Coronary artery (tissue), 2 donors: ENCODE results near the gene NFKBIE.
"Not testable (repeated sequence)": the region's sequence is repeated elsewhere in the genome, so short reads cannot be mapped to it uniquely, and the experiment has no call there.

ENCODE experiments used
- DNase-seq: peaks from one replicate; pipeline ENCODE4 v3.0.0-alpha.2; 2017; ENCODE audit warnings: low spot score
- H3K27ac ChIP-seq, 2 donors: fragments of 200-600 bp; sonication (generic); one replicate each; pipeline ENCODE4 v1.5.1; 2016 to 2019
- H3K4me3 ChIP-seq: fragments of 200-600 bp; sonication (generic); 2 replicates; pipeline ENCODE4 v1.5.1; 2016; ENCODE audit warnings: mild to moderate bottlenecking, moderate library complexity
- TF ChIP-seq, protein P1 (sequence below): fragments of 200-600 bp; sonication (generic); IDR thresholded peaks from one replicate; pipeline ENCODE4 v1.5.1; 2019; ENCODE audit warnings: antibody characterized with exemption

Gene NFKBIE

DNA sequence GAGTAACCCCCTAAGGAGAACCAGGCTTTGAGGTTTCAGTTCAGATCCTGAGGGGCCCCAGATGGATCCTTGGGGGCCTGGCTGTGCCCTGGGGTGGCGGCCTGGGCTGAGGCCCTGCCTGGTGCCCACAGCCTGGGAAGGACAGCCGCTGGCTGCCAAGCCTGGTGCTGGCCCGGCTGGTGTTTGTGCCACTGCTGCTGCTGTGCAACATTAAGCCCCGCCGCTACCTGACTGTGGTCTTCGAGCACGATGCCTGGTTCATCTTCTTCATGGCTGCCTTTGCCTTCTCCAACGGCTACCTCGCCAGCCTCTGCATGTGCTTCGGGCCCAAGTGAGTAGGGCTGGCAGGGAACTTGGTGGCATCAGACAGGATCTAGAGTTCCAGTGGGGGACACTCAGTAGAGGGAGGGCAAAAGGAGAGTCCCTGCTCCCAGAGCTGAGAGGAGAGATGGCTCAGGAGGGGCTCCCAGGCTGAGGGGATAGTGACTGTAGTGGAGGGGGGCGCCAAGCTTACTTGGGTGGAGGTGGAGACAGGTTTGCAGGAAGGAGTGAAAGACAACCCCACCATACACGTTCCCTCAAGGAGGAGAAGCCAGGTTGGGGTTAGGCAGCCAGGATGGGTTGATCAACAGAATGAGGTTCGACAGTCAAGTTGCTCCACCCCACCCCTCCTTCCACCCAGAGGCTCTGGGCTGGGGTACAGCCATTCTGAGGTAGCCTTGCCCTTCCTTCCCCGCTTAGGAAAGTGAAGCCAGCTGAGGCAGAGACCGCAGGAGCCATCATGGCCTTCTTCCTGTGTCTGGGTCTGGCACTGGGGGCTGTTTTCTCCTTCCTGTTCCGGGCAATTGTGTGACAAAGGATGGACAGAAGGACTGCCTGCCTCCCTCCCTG lies 32.4 kb downstream of the NFKBIE start:
- DNase-seq = no peak
- H3K27ac ChIP-seq = peak overlapping the region; percentile 79 to 91
- H3K4me3 ChIP-seq = peak overlapping the region; percentile 17
- TF ChIP-seq, protein P1, sequence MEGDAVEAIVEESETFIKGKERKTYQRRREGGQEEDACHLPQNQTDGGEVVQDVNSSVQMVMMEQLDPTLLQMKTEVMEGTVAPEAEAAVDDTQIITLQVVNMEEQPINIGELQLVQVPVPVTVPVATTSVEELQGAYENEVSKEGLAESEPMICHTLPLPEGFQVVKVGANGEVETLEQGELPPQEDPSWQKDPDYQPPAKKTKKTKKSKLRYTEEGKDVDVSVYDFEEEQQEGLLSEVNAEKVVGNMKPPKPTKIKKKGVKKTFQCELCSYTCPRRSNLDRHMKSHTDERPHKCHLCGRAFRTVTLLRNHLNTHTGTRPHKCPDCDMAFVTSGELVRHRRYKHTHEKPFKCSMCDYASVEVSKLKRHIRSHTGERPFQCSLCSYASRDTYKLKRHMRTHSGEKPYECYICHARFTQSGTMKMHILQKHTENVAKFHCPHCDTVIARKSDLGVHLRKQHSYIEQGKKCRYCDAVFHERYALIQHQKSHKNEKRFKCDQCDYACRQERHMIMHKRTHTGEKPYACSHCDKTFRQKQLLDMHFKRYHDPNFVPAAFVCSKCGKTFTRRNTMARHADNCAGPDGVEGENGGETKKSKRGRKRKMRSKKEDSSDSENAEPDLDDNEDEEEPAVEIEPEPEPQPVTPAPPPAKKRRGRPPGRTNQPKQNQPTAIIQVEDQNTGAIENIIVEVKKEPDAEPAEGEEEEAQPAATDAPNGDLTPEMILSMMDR = no peak

DNA sequence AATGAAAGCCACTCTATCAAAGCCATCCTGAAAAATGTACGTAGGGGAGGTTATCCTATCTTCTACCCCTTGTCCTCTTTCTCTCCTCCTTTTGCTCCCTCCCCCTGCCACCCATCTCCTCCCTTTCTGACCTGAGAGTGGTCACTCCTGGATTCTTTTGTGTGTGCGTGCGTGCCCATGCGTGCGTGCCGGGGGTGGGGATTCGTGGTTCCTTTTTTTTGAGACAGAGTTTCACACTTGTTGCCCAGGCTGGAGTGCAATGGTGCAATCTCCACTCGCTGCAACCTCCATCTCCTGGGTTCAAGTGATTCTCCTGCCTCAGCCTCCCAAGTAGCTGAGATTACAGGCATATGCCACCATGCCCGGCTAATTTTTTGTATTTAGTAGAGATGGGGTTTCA lies 33.9 kb downstream of the NFKBIE start:
- peak overlapping the region in 1 of 2 donors; percentile 91 for H3K27ac ChIP-seq
- not testable (repeated sequence) for DNase-seq, H3K4me3 ChIP-seq

DNA sequence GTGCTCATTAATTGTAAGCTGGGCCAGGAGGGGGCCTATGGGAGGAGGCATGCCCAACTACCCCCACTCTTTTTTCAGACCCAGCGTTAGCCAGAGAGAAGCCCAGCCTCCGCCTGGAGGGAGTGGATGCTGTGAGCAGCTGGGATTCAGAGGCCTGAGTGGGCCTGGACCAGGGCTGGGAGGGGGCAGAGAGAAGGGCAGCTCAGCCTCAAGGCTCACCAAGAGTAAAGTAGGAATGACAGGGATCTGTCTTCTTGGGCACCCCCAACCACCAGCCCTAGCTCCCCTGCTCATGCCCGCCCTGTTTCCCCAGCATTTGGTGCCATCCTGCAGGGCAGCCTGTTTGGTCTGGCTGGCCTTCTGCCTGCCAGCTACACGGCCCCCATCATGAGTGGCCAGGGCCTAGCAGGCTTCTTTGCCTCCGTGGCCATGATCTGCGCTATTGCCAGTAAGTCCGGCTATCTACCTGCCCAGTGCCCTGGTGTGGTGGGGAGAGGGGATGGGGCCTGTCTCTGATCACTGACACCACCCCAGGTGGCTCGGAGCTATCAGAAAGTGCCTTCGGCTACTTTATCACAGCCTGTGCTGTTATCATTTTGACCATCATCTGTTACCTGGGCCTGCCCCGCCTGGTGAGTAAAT lies 35.2 kb downstream of the NFKBIE start:
- no peak overlapping the region for H3K4me3 ChIP-seq

DNA sequence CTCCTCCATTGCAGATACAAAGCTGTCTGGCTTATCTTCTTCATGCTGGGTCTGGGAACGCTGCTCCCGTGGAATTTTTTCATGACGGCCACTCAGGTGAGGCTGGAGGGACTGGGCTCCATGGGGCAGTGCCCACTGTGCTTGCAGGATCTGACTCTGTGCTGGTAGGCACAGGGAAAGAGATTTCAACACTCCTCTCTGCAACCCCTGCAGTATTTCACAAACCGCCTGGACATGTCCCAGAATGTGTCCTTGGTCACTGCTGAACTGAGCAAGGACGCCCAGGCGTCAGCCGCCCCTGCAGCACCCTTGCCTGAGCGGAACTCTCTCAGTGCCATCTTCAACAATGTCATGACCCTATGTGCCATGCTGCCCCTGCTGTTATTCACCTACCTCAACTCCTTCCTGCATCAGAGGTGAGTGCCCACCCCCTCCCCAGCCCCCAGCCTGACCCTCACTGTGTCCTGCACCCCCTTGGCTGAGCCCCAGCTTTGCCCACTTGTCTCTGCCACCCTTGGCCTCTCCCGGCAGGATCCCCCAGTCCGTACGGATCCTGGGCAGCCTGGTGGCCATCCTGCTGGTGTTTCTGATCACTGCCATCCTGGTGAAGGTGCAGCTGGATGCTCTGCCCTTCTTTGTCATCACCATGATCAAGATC lies 35.8 kb downstream of the NFKBIE start:
- DNase-seq = no peak
- Histone ChIP-seq H3K27ac (peak overlapping the region in 1 of 2 donors; percentile 87), H3K4me3 (no peak overlapping the region)
- TF ChIP-seq, protein P1 = no peak

More for the DNA sequence above, 35.2 kb downstream of the NFKBIE start:
- TF ChIP-seq, protein P1 = no peak
- peak overlapping the region in 1 of 2 donors; percentile 87 for H3K27ac ChIP-seq
- DNase-seq = no peak

DNA sequence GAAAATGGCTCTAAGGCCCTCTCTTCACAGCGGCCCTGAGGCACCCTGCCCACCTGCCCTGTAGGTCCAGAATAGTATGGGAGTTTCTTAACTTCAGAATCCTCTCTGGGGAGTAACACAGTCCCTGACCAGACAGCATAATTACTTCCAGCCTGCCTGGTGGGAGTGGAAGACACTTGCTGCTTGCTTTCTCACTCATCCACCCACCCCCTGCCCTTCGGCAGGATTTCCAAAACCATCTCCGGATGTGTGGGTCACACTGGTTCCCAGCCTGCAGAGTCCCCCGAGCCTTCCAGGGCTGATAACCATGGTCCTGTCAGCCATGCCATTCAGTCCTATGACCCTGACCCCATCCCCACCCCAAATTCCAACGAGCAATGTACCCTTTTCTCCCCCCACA lies 36.5 kb downstream of the NFKBIE start:
- no peak overlapping the region for H3K4me3 ChIP-seq
- TF ChIP-seq, protein P1 = no peak
- DNase-seq = no peak
- H3K27ac ChIP-seq = peak overlapping the region in 1 of 2 donors; percentile 87

DNA sequence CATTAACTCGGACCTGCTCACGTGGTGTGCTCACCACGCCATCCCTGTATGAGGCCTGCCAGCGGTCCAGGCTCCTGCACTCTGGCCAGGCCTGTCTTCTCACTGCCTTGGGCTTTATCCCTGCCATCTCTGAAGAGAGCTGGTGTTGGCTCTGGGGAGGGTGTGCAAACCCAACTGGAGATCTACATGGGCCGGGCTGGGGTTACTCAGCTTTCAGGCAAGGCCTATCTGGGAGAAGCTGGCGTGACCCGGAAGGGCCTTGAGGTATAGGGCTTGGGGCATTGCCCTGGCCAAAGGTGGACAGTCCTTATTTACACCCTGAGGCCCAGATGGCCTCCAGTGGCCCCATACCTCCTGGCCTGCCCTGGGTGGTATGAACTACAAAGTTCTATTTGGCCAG lies 36.9 kb downstream of the NFKBIE start:
- H3K4me3 ChIP-seq = no peak overlapping the region
- no peak for DNase-seq
- TF ChIP-seq, protein P1 = no peak
- H3K27ac ChIP-seq = peak overlapping the region in 1 of 2 donors; percentile 87

DNA sequence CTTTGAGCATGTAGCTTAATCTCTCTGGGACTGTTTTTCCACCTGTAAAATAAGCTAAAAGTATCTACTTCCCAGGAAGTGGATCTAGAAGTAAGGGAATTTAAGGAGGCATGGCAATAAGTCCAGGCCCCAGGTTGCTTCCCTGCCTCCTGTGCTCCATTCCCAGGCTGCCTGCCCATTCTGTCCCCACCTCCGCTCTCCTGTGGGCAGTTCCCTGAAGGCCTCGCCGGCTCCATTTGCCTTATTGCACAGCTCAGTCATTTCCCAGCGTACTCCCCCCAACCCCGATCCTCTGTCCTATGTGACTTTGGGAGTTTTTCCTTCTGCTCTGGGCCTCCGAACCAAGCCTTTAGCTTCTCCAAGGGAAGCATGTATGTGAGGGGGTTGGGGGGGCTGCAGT lies 37.3 kb downstream of the NFKBIE start:
- no peak for DNase-seq
- Histone ChIP-seq H3K4me3 (peak overlapping the region; percentile 58), H3K27ac (peak overlapping the region in 1 of 2 donors; percentile 87)
- TF ChIP-seq, protein P1 = no peak
